Body of pancreas (tissue), 4 donors: ENCODE measurements around the gene EZH1. TPM values are rescaled to one million over a fixed set of nuclear protein-coding genes. Genes with fewer than 3 reads are reported as not detected.
A peak's percentile ranks its signal among the peaks of the same experiment; 100 is the strongest.
"Not testable (repeated sequence)": the region's sequence is repeated elsewhere in the genome, so short reads cannot be mapped to it uniquely, and the experiment has no call there.

ENCODE experiments used
- ATAC-seq: fragments of 150-250 bp; one replicate; pipeline ENCODE4 v1.9.1; 2016
- DNase-seq, 4 donors: peaks; one replicate each; pipeline ENCODE4 v3.0.0-alpha.2; 2019
- H3K27ac ChIP-seq, 4 donors: fragments of 200-600 bp; sonication (generic); 1 replicate in 3 of 4; 2 replicates in 1 of 4; pipeline versions ENCODE4 v1.5.1 to v1.6.1; 2016 to 2019; ENCODE audit warnings: mild to moderate bottlenecking in 1 of 4, mixed read lengths in 1 of 4, moderate library complexity in 1 of 4
- H3K27me3 ChIP-seq, 2 donors: fragments of 200-600 bp; sonication (generic); one replicate each; pipeline ENCODE4 v1.6.0; 2016; ENCODE audit warnings: mild to moderate bottlenecking in 1 of 2
- H3K36me3 ChIP-seq, 2 donors: fragments of 200-600 bp; sonication (generic); replicated peaks in 1 of 2; 2 replicates each; pipeline ENCODE4 v1.5.1; 2016; ENCODE audit warnings: low read depth in 2 of 2; ENCODE audit not compliant: insufficient read depth in 1 of 2
- H3K4me1 ChIP-seq: fragments of 200-600 bp; sonication (generic); one replicate; pipeline ENCODE4 v1.6.0; 2016
- H3K4me3 ChIP-seq, 2 donors: fragments of 200-600 bp; sonication (generic); 1 replicate in 1 of 2; 2 replicates in 1 of 2; pipeline ENCODE4 v1.5.1; 2016 to 2019
- H3K9me3 ChIP-seq, 3 donors: fragments of 200-600 bp; sonication (generic); 1 replicate in 2 of 3; 2 replicates in 1 of 3; pipeline ENCODE4 v1.5.1; 2016
- POLR2A ChIP-seq, 3 donors: fragments of 450-650 bp; IDR thresholded peaks; one replicate each; pipeline ENCODE4 v1.6.1; 2016; ENCODE audit warnings: antibody characterized with exemption in 3 of 3, mild to moderate bottlenecking in 2 of 3
- WGBS, 2 donors: methylation state at CpG; one replicate each; pipeline ENCODE4 v1.1.5; 2017; 5-methylcytosine and 5-hydroxymethylcytosine counted together
- intact Hi-C: fragments of 100-400 bp; cut with DNase I; formaldehyde crosslinking; loops from one replicate; pipeline ENCODE4 v1.15.1; 2023
- total RNA-seq, 2 donors: library from RNA; depleted of rRNA; stranded (reverse); fragments of >200 nt; gene quantifications; one replicate each; pipeline ENCODE4 v1.1.0, GENCODE V29; 2016
- TF ChIP-seq, protein P1 (sequence below), 7 experiments: fragments of 450-650 bp in 4 of 7; fragments of 200-600 bp in 3 of 7; sonication (generic) in 3 of 7; IDR thresholded peaks; one replicate each; pipeline ENCODE4 v1.5.1; 2016 to 2019; ENCODE audit warnings: antibody characterized with exemption in 7 of 7

EZH1 gene
- total RNA-seq, 2 donors from 2014 or later = 19.1 to 28.5 TPM

DNA sequence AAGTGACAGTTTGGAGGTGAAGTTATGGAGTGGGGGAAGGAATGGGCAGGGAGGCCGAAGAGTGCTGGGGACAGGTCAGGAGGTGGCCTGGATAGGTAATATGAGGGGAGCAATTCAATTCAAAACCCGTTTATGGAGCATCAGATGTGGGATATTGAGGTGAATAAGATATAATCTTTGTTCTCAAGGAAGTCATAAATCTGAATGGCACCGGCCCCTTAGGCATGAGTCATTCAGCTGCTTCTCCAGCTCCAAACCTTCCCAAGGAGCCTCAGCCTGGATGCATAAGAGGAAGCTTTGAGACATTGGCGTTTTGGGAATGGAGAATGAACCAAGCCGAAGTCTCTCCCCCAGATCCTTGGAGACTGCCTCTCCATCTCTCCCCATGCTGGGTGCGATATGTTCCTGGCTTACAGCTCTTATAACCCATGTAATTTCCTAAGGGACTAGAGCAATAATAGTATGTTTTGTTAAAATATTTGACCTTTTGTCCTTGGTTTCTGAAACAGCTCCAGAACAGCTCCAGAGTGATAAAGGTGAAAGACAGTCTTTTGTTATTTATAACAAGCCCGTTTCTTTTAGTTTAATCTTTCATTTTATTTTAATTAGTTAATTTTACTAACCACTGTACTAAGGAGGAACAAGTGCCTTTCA is 84.0 kb downstream of the EZH1 start:
- ATAC-seq (no peak), DNase-seq (peak in 2 of 4 donors; percentile 27 to 38)
- no peaks in the 10 kb centered on the region for H3K9me3 ChIP-seq
- H3K27ac ChIP-seq = no peak overlapping the region
- H3K36me3 ChIP-seq = no peaks in the 10 kb centered on the region
- no peak for TF ChIP-seq POLR2A (IDR thresholded peaks at IDR 0.05)
- TF ChIP-seq, protein P1, sequence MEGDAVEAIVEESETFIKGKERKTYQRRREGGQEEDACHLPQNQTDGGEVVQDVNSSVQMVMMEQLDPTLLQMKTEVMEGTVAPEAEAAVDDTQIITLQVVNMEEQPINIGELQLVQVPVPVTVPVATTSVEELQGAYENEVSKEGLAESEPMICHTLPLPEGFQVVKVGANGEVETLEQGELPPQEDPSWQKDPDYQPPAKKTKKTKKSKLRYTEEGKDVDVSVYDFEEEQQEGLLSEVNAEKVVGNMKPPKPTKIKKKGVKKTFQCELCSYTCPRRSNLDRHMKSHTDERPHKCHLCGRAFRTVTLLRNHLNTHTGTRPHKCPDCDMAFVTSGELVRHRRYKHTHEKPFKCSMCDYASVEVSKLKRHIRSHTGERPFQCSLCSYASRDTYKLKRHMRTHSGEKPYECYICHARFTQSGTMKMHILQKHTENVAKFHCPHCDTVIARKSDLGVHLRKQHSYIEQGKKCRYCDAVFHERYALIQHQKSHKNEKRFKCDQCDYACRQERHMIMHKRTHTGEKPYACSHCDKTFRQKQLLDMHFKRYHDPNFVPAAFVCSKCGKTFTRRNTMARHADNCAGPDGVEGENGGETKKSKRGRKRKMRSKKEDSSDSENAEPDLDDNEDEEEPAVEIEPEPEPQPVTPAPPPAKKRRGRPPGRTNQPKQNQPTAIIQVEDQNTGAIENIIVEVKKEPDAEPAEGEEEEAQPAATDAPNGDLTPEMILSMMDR (IDR thresholded peaks at IDR 0.05) = no peak
- 70 to 71% methylated on average over 7 of the region's 7 CpGs for WGBS, 2 donors
- H3K27me3 ChIP-seq = no peaks in the 10 kb centered on the region
- peaks cover 38% of the 10 kb centered on the region for H3K4me1 ChIP-seq
- no peak overlapping the region for H3K4me3 ChIP-seq
- intact Hi-C loops = no loop called here

DNA sequence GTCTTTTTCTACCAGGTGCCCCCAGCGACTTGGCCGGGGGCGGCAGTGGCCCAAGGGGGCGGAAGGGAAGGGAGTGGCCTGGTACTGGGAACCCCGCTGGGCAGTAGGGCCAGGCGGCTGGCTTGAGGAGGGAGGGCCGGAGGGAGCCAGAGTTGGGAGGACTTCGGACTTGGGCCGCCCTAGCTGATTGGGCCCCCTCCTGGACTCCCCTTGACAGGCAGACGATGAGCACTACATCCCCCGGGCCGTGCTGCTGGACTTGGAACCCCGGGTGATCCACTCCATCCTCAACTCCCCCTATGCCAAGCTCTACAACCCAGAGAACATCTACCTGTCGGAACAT is 84.9 kb downstream of the EZH1 start:
- intact Hi-C loops, H3K27me3 ChIP-seq, H3K36me3 ChIP-seq, DNase-seq, H3K9me3 ChIP-seq: not testable (repeated sequence)
- peak overlapping the region in 3 of 4 donors; percentile 37 to 79 (median 72) for H3K27ac ChIP-seq
- H3K4me3 ChIP-seq = peak overlapping the region; percentile 30 to 31
- WGBS, 2 donors = 40 to 83% methylated on average over 1 to 3 of the region's 14 CpGs
- H3K4me1 ChIP-seq = peaks cover 38% of the 10 kb centered on the region
- ATAC-seq = peak; percentile 24

DNA sequence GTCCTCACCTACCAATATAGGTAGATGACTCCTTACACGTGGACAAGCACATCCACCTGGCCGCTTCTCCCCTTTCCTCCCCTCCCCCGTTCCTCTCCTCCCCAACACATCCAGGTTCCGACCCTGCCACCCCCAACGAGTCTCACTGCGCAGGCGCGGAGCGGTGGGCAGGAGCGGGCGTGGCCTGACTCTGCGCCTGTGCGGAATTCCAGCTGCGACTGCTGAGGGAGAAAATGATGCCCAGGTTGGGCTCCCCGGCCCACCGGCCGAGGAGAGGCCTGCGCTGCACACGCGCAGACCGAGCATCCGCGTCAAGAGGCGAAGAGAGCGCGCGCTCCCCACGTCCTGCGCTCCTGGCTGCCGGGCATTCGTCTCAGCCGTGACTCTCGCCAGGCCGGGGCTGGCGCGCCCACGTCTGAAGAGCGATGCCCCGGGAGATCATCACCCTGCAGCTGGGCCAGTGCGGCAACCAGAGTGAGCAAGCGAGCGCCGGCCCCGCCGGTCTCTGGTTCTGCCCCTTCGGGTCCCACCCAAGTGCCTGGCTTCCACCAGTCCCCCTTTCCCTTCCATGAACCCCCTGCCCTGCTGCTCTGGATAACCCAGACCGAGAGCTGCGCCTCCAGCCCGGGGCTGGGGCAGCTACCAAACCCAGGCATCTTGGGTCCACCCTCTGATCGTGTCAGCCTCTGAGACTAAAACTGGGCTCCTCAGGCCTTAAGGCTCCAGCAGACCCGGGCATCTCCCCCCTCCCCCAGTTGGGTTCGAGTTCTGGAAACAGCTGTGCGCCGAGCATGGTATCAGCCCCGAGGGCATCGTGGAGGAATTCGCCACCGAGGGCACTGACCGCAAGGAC is 85.5 kb downstream of the EZH1 start, which contains the start of gene TUBG2:
TUBG2 (plus strand) TSS at position 206 of the 853 bp plus-strand sequence; CDS start at position 426, 220 bp downstream.
- peaks cover 43% of the 10 kb centered on the region for H3K4me1 ChIP-seq
- WGBS, 2 donors = 0 to 3% methylated on average over 2 to 56 of the region's 59 CpGs
- H3K27ac ChIP-seq = peak within 1 kb of the TSS; percentile 37 to 79 (median 72)
- TF ChIP-seq POLR2A (IDR thresholded peaks at IDR 0.05) = peak; percentile 66 to 88 (median 85)
- TF ChIP-seq, protein P1 (IDR thresholded peaks at IDR 0.05) = peak in 2 of 7 experiments; percentile 8 to 9
- intact Hi-C loops = no loop called here
- no peaks in the 10 kb centered on the region for H3K27me3 ChIP-seq
- ATAC-seq = peak; percentile 93
- H3K36me3 ChIP-seq = no peaks in the 10 kb centered on the region
- H3K4me3 ChIP-seq = peak within 1 kb of the TSS; percentile 30 to 31
- DNase-seq = peak; percentile 89 to 92 (median 92)
- H3K9me3 ChIP-seq = no peaks in the 10 kb centered on the region

DNA sequence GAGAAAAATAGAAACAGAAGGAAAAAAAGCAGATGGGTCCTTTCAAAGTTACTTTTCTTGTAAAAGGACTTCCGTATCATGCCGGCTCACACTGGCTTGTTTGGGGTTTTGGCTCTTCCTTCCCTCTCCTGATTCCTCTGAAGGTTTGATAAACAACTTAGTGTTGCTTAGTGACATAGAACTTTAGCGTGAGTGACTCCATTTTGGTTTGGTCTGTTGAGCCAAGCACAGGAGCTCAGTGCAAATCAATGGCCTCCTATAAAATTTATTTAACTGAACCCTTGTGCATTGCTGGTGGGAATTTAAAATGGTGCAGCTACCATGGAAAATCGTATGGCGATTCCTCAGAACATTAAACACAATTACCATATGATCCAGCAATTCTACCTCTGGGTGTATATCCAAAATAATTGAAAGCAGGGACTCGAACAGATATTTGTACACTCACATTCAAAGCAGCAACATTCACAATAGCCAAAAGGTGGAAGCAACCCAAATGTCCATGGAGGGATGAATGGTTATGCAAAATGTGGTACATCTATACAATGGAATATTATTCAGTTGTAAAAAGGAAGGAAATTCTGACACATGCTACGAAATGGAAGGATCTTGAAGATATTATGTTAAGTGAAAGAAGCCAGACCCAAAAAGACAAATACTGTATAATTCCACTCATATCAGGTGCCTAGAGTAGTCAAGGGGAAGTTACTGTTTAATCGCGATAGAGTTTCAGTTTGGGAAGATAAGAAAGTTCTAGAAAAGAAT is 86.8 kb downstream of the EZH1 start:
- TF ChIP-seq, protein P1 (IDR thresholded peaks at IDR 0.05) = no peak
- no peak for TF ChIP-seq POLR2A (IDR thresholded peaks at IDR 0.05)
- WGBS, 2 donors = 87 to 88% methylated on average over 9 of the region's 9 CpGs
- ATAC-seq (no peak), DNase-seq (no peak)
- Histone ChIP-seq H3K27ac (no peak overlapping the region), H3K4me1 (peaks cover 51% of the 10 kb centered on the region), H3K9me3 (no peaks in the 10 kb centered on the region), H3K4me3 (no peak overlapping the region), H3K27me3 (no peaks in the 10 kb centered on the region), H3K36me3 (no peaks in the 10 kb centered on the region)
- intact Hi-C loops = no loop called here

DNA sequence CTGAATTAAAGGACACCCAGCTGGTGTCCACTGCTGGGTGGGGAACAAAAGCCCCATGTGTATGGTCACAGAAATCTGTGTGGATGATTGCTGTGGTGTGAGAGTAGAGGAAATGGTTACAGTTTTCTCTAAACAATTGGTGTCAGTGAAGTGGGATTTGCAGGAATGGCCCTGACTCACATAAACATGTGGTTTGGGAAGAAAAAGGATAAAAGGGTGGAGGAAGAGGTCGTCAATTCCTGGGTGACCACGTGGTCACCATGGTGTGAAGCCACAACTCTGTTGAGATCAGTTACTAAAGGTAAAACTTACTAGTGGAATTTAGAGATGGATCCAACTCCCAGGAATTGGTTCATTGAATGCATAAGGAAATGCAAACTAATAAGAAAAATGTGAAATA is 89.3 kb downstream of the EZH1 start:
- TF ChIP-seq, protein P1 (IDR thresholded peaks at IDR 0.05) = no peak
- no peak for TF ChIP-seq POLR2A (IDR thresholded peaks at IDR 0.05)
- peaks cover 42% of the 10 kb centered on the region for H3K4me1 ChIP-seq
- DNase-seq = no peak
- H3K9me3 ChIP-seq = no peaks in the 10 kb centered on the region
- H3K4me3 ChIP-seq = no peak overlapping the region
- H3K27ac ChIP-seq = no peak overlapping the region
- intact Hi-C loops = no loop called here
- H3K27me3 ChIP-seq = no peaks in the 10 kb centered on the region
- whole genome bisulfite sequencing, 2 donors = 74 to 77% methylated on average over 2 of the region's 2 CpGs
- H3K36me3 ChIP-seq = no peaks in the 10 kb centered on the region
- no peak for ATAC-seq
